ENCODE data around the gene ALDH7A1. TPM values are rescaled to one million over a fixed set of nuclear protein-coding genes. Genes with fewer than 3 reads are reported as not detected.
"Not testable (repeated sequence)": the region's sequence is repeated elsewhere in the genome, so short reads cannot be mapped to it uniquely, and the experiment has no call there.

ALDH7A1 gene
- total RNA-seq = 10 to 100 TPM; 24.7 to 25.2 TPM
- long read RNA-seq, full-length matches to known transcripts = 16 of 19 reads
- long read RNA-seq, partial matches to known transcripts = 1 of 19 reads
- long read RNA-seq, other reads (novel, unspliced or antisense) = 2 of 19 reads

- DNase-seq = peak; percentile 94
- intact Hi-C loops (cut with DNase I) = no loop called here
- peak; percentile 96 to 97 for ATAC-seq
Measured at GRCh38 chr5:126594748-126595485, at the start of gene ALDH7A1. Gene ALDH7A1 (minus strand): TSS chr5:126595219. CDS start chr5:126595198, 21 bp downstream.

- ATAC-seq = no peak
- intact Hi-C loops (cut with DNase I) = no loop called here
- no peak for DNase-seq
Measured at GRCh38 chr5:126641387-126641786, 46.4 kb upstream of the ALDH7A1 start.

- intact Hi-C loops (cut with DNase I) = no loop called here
- DNase-seq = no peak
- no peak for ATAC-seq
Measured at GRCh38 chr5:126640866-126641265, 45.8 kb upstream of the ALDH7A1 start.

DNA sequence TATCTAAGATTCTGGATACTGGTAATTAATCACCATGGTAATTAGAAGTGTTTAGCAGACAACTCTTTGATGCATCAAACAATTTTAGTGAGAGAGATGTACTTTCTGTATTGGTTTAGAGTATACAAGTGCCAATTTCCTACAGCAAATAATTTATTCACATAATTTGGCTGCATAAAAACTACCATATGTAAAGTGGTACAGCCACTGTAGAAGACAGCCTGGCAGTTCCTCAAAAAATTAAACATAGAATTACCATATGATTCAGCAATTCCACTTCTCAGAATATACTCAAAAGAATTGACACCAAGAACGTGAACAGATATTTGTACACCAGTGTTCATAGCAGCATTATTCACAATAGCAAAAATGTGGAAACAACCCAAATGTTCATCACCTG lies 41.9 kb upstream of the ALDH7A1 start:
- no peak for DNase-seq
- intact Hi-C loops (cut with DNase I) = no loop called here
- ATAC-seq = no peak

DNA sequence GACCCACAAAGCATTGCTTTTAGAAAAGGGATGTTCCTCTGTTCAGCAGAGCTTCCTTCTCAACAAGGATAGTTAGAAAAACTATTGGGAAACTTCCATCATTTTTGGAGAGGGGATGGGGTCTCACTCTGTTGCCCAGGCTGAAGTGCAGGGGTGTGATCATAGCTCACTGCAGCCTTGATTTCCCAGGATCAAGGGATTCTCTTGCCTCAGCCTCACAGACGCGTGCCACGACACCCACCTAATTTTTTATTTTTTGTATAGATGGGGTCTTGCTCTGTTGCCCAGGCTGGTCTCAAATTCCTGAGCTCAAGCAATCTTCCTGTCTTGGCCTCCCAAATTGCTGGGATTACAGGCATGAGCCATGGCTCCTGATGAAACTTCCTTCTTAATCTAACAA lies 40.6 kb upstream of the ALDH7A1 start:
- DNase-seq = no peak
- no peak for ATAC-seq
- intact Hi-C loops (cut with DNase I) = no loop called here

GRCh38 chr5:126633552-126633951 lies 38.5 kb upstream of the ALDH7A1 start:
- ATAC-seq = no peak
- intact Hi-C loops (cut with DNase I) = no loop called here
- DNase-seq = no peak

DNA sequence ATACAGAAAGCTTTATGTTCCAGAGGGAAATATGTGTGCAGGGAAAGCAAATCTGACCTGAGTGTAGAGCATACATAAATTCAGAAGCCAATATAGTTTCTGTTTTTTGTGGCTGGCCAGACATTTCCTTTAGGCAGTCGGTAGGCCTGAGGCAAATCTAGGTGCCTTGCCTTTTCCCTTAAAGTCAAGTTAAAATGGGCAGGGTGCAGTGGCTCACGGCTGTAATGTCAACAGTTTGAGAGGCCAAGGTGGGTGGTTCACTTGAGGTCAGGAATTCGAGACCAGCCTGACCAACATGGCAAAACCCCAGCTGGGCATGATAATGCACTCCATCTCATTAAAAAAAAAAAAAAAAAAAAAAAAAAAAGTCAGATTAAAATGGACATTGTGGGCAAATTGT lies 36.9 kb upstream of the ALDH7A1 start:
- ATAC-seq (no peak), DNase-seq (no peak)
- intact Hi-C loops (cut with DNase I) = no loop called here

GRCh38 chr5:126628102-126628501 lies 33.1 kb upstream of the ALDH7A1 start:
- DNase-seq = no peak
- ATAC-seq = no peak
- intact Hi-C loops (cut with DNase I) = no loop called here

DNA sequence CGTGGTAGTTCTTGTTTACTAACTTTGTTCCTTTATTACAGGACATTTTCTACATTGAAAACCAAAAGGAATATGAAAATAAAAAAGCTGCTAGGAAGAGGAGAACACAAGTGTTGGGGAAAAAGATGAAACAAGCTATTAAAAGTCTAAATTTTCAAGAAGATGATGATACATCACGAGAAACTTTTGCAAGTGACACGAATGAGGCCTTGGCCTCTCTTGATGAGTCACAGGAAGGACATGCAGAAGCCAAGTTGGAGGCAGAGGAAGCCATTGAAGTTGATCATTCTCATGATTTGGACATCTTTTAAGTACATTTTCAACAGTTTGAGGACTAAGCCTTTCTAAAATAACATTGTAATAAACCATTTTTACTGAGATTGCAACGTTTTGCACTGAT lies 29.5 kb upstream of the ALDH7A1 start:
- peak in 1 of 2 donors; percentile 49 for ATAC-seq
- DNase-seq = no peak
- intact Hi-C loops (cut with DNase I) = no loop called here

GRCh38 chr5:126619781-126620180 lies 24.8 kb upstream of the ALDH7A1 start:
- intact Hi-C loops (cut with DNase I) = no loop called here
- ATAC-seq (no peak), DNase-seq (no peak)

DNA sequence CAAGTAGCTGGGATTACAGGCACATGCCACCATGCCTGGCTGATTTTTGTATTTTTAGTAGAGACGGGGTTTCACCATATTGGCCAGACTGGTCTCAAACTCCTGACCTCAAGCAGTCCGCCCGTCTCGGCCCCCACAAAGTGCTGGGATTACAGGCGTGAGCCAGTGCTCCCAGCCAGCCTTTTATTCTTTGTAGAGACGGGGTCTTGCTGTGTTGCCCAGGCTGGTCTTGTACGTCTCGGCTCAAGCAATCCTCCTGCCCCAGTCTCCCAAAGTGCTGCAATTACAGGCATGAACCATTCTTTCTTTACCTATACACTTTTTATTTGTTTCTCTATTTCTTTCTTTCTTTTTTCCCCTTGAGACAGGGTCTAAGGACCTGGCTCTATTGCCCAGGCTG lies 22.6 kb upstream of the ALDH7A1 start:
- intact Hi-C loops (cut with DNase I); ATAC-seq: not testable (repeated sequence)

DNA sequence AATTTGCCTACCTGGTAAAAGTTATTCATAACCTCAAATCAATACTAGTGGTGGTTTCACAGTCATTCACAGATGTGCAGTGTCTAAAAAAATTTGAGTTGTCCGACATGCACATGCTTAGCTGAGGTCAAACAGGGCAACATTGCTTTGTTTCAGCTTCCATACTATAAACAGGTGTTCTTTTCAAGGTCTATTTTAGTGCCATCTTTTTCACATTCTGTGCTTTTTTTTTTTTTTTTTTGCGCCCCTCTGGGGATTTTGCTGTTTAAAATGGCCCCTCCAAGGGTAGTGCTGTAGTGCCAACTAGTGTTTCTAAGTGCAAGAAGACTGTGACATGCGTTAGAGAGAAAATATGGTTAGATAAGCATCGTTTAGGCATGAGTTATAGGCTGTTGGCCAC lies 20.3 kb upstream of the ALDH7A1 start:
- ATAC-seq (no peak), DNase-seq (no peak)
- intact Hi-C loops (cut with DNase I) = no loop called here

More for the DNA sequence above, 22.6 kb upstream of the ALDH7A1 start:
- DNase-seq = not testable (repeated sequence)

GRCh38 chr5:126613941-126614592 lies 19.0 kb upstream of the ALDH7A1 start:
- intact Hi-C loops (cut with DNase I) = no loop called here
- ATAC-seq = no peak

DNA sequence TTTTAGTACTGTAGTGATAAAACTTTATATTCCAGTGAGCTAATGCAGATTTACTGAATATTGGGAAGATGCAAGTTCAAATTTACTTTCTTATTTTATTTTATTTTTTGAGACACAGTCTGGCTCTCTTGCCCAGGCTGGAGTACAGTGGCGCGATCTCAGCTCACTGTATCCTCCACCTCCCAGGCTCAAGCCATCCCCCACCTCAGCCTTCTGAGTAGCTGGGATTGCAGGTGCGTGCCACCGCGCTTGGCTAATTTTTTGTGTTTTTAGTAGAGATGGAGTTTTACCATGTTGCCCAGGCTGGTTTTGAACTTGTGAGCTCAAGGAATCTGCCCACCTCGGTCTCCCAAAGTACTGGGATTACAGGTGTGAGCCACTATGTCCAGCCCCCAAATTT lies 15.6 kb upstream of the ALDH7A1 start:
- intact Hi-C loops (cut with DNase I) = no loop called here
- DNase-seq (no peak), ATAC-seq (no peak)

More at GRCh38 chr5:126613941-126614592, 19.0 kb upstream of the ALDH7A1 start:
- no peak for DNase-seq

DNA sequence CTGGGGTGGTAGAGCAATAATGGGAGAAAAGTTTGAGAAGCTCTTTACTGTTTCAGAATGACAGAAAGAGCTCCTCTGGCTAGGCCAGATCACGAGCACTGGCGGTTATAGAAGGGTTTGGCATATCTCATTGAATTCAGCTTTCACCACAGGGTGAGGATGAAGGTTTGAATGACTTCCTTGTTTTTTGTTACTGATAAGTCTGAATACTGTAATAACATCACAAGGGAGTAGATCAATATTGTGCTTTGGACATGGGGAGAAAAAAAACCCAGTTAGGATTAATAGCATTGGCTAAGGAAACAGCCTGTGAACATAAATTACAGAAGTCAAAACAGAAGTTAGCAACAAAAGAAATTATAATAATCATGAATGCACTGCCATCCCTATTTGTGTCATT lies 15.1 kb upstream of the ALDH7A1 start:
- DNase-seq = no peak
- intact Hi-C loops (cut with DNase I) = no loop called here
- no peak for ATAC-seq

GRCh38 chr5:126605525-126605924 lies 10.5 kb upstream of the ALDH7A1 start:
- DNase-seq = no peak
- ATAC-seq = no peak
- intact Hi-C loops (cut with DNase I) = no loop called here

GRCh38 chr5:126603402-126603991 lies 8.5 kb upstream of the ALDH7A1 start:
- DNase-seq (no peak), ATAC-seq (no peak)
- intact Hi-C loops (cut with DNase I) = no loop called here

GRCh38 chr5:126600631-126601511 lies 5.9 kb upstream of the ALDH7A1 start, which contains the start of gene PHAX:
Gene PHAX (plus strand): TSS chr5:126600947. CDS start chr5:126600963, 16 bp downstream.
- DNase-seq (peak; percentile 84), ATAC-seq (peak; percentile 98 to 99)
- intact Hi-C loops (cut with DNase I) = no loop called here

- ATAC-seq; intact Hi-C loops (cut with DNase I); DNase-seq: not testable (repeated sequence)
Measured at GRCh38 chr5:126599971-126600630, 5.1 kb upstream of the ALDH7A1 start.

Data from left cardiac atrium (tissue), 4 donors.